Heart left ventricle (tissue), 16 donors: ENCODE data around the gene ATP7A. TPM values are rescaled to one million over a fixed set of nuclear protein-coding genes. Genes with fewer than 3 reads are reported as not detected.

Experiments
- ATAC-seq, 4 donors: fragments of 200-7000 bp; cut with Tn5 transposase; one replicate each; pipeline ENCODE4 v1.9.1; 2020 to 2022; ENCODE audit warnings: moderate library complexity in 4 of 4, mild to moderate bottlenecking in 3 of 4, moderate number of reproducible peaks in 1 of 4
- DNase-seq, 5 donors: peaks; one replicate each; pipeline ENCODE4 v3.0.0-alpha.2; 2020
- H3K27ac ChIP-seq, 12 donors: fragments of 200-600 bp; sonication (generic) in 4 of 12; one replicate each; pipeline versions ENCODE4 v1.5.0 to v1.8.0; 2016 to 2022; ENCODE audit warnings: mild to moderate bottlenecking in 2 of 12
- H3K27me3 ChIP-seq, 9 donors: fragments of 200-600 bp; sonication (generic) in 2 of 9; one replicate each; pipeline versions ENCODE4 v1.5.1 to v1.8.0; 2016 to 2022; ENCODE audit warnings: mild to moderate bottlenecking in 3 of 9
- H3K36me3 ChIP-seq, 9 donors: fragments of 200-600 bp; sonication (generic) in 2 of 9; one replicate each; pipeline versions ENCODE4 v1.5.0 to v1.8.0; 2018 to 2022; ENCODE audit warnings: mild to moderate bottlenecking in 2 of 9
- H3K4me1 ChIP-seq, 12 donors: fragments of 200-600 bp; sonication (generic) in 4 of 12; one replicate each; pipeline versions ENCODE4 v1.5.0 to v1.8.0; 2016 to 2022; ENCODE audit warnings: mild to moderate bottlenecking in 3 of 12
- H3K4me3 ChIP-seq, 12 donors: fragments of 200-600 bp; sonication (generic) in 4 of 12; one replicate each; pipeline versions ENCODE4 v1.5.0 to v1.8.0; 2017 to 2022; ENCODE audit warnings: mild to moderate bottlenecking in 9 of 12, moderate library complexity in 4 of 12
- H3K9me3 ChIP-seq, 12 donors: fragments of 200-600 bp; sonication (generic) in 4 of 12; one replicate each; pipeline versions ENCODE4 v1.5.0 to v1.8.0; 2016 to 2022; ENCODE audit warnings: mild to moderate bottlenecking in 1 of 12
- CTCF ChIP-seq, 12 donors: fragments of 200-600 bp; sonication (generic) in 4 of 12; IDR thresholded peaks; one replicate each; pipeline versions ENCODE4 v1.5.0 to v1.8.0; 2018 to 2022; ENCODE audit warnings: antibody characterized with exemption in 12 of 12, mild to moderate bottlenecking in 5 of 12
- POLR2A ChIP-seq, 2 donors: fragments of 450-650 bp; IDR thresholded peaks; one replicate each; pipeline ENCODE4 v1.6.1; 2017; ENCODE audit warnings: antibody characterized with exemption in 2 of 2, mild to moderate bottlenecking in 2 of 2, moderate library complexity in 2 of 2
- WGBS, 4 donors: extraction: QIAGEN DNeasy Blood & Tissue Kit in 2 of 4; methylation state at CpG; one replicate each; pipeline versions ENCODE4 v1.1.5 to v1.1.7; 2013 to 2018; 5-methylcytosine and 5-hydroxymethylcytosine counted together
- intact Hi-C, 10 donors: fragments of 100-400 bp; cut with DNase I; formaldehyde crosslinking; loops; one replicate each; pipeline versions ENCODE4 v1.11.1 to v1.14.2; 2022
- polyA plus RNA-seq, 2 donors: library from polyadenylated mRNA; stranded (reverse); fragments of 200-250 nt; gene quantifications; one replicate each; pipeline ENCODE4 v1.2.3, GENCODE V29; 2013
- total RNA-seq, 9 donors: library from RNA; depleted of rRNA in 2 of 9; stranded (reverse); fragments of >200 nt in 2 of 9; fragmentation: NEBNext Ultra II Directional in 3 of 9; extraction: Animal tissue kit (Norgen Biotek cat#: 25700) in 3 of 9; gene quantifications; one replicate each; pipeline versions ENCODE4 v1.1.0 to v1.2.4, GENCODE V29; 2016 to 2023
- donor health status: ischemic (EF 13 %, LVEDD 7.1; RV severe dilation, severe dysfunction).
- donor health status: healthy with polysubstance abuse.
- donor health status: DM: no; HTN: yes; CAD: no.
- donor health status: DM: no; HTN: no; CAD: no.
- donor health status: ischemic (EF 25% LVEDD 6.9; RV normal size, moderate dysfunction).
- donor health status: ischemic (EF 25% LVEDD 5.7; RV mildly dilated, moderate dysfunction).
- donor health status: healthy.
- donor health status: DM: yes; HTN: yes; CAD: no.
- donor health status: ischemic (EF 35%, LVEDD 5.7; RV mildly dilated, moderate dysfunction).
- donor health status: nonischemic (EF 11% LVEDD 7.7; RV severe dilation, severe dysfunction).
- donor health status: DM: yes; HTN: yes; CAD: no.
- donor health status: PGD.
- donor health status: ischemic (EF 29% LVEDD 5.4; RV normal size, mild dysfunction).
- donor health status: nonischemic (EF 23%, LVEDD 6.1; RV moderate dilation, normal function).

ATP7A gene
- total and polyA plus RNA-seq, 11 donors, result 1.4 to 9.3 (median 5.5) TPM

GRCh38 chrX:77922787-77923186, 12.3 kb downstream of the ATP7A start:
- DNase-seq (no peak), ATAC-seq (no peak)
- intact Hi-C loops, result no loop called here
- Histone ChIP-seq H3K4me1 (peaks cover 0 to 8% (median 0%) of the 10 kb centered on the region in 12 donors), H3K36me3 (no peaks in the 10 kb centered on the region), H3K9me3 (peaks cover 0 to 5% (median 0%) of the 10 kb centered on the region in 12 donors), H3K27ac (no peak overlapping the region), H3K4me3 (no peak overlapping the region), H3K27me3 (no peaks in the 10 kb centered on the region)
- TF ChIP-seq POLR2A (IDR thresholded peaks at IDR 0.05) (no peak), CTCF (IDR thresholded peaks at IDR 0.05) (no peak)

- Histone ChIP-seq H3K27me3 (no peaks in the 10 kb centered on the region), H3K4me3 (no peak overlapping the region), H3K9me3 (peaks cover 0 to 5% (median 0%) of the 10 kb centered on the region in 12 donors), H3K36me3 (no peaks in the 10 kb centered on the region), H3K4me1 (no peaks in the 10 kb centered on the region), H3K27ac (no peak overlapping the region)
- ATAC-seq (no peak), DNase-seq (no peak)
- TF ChIP-seq POLR2A (IDR thresholded peaks at IDR 0.05) (no peak), CTCF (IDR thresholded peaks at IDR 0.05) (no peak)
- intact Hi-C loops, result no loop called here
- WGBS, 4 donors, result 80 to 95% (median 88%) methylated on average over 8 of the region's 8 CpGs
Measured at GRCh38 chrX:77924320-77924859, 13.9 kb downstream of the ATP7A start.

GRCh38 chrX:77925764-77926163, 15.3 kb downstream of the ATP7A start:
- ATAC-seq (no peak), DNase-seq (no peak)
- peaks cover 0 to under 1% (median 0%) of the 10 kb centered on the region in 12 donors for H3K9me3 ChIP-seq
- TF ChIP-seq CTCF (IDR thresholded peaks at IDR 0.05), result no peak
- TF ChIP-seq POLR2A (IDR thresholded peaks at IDR 0.05), result no peak
- no peaks in the 10 kb centered on the region for H3K27me3 ChIP-seq
- no peak overlapping the region for H3K4me3 ChIP-seq
- no peak overlapping the region for H3K27ac ChIP-seq
- H3K36me3 ChIP-seq, result no peaks in the 10 kb centered on the region
- intact Hi-C loops, result no loop called here
- 41 to 62% (median 57%) methylated on average over 3 of the region's 3 CpGs for WGBS, 4 donors
- no peaks in the 10 kb centered on the region for H3K4me1 ChIP-seq

- intact Hi-C loops, result no loop called here
Measured at GRCh38 chrX:77930581-77930980, 20.1 kb downstream of the ATP7A start.

More at GRCh38 chrX:77930581-77930980, 20.1 kb downstream of the ATP7A start:
- Histone ChIP-seq H3K27me3 (no peaks in the 10 kb centered on the region), H3K36me3 (no peaks in the 10 kb centered on the region), H3K4me1 (no peaks in the 10 kb centered on the region), H3K27ac (no peak overlapping the region), H3K9me3 (no peaks in the 10 kb centered on the region), H3K4me3 (no peak overlapping the region)
- TF ChIP-seq POLR2A (IDR thresholded peaks at IDR 0.05) (no peak), CTCF (IDR thresholded peaks at IDR 0.05) (no peak)
- DNase-seq (no peak), ATAC-seq (no peak)
- 32 to 91% (median 83%) methylated on average over 1 of the region's 1 CpG for WGBS, 4 donors
